ENCODE data around the gene ENTPD2.

Gene ENTPD2

GRCh38 chr9:137044037-137044436 is 9.8 kb downstream of the ENTPD2 start:
- Histone ChIP-seq H3K9me3 (ENCODE audit: control insufficient read depth, insufficient read depth, low read depth, low read length) (no peaks in the 10 kb centered on the region), H3K4me1 (ENCODE audit: control insufficient read depth, insufficient read depth, low read length) (peaks cover 5% of the 10 kb centered on the region; the same call in 1 of the 2 replicates), H3K36me3 (ENCODE audit: control insufficient read depth in 2 of 2, insufficient read depth in 1 of 2, low read length in 2 of 2) (peaks cover 0 to 19% of the 10 kb centered on the region in 2 experiments; a peak in 1 of 3 replicates), H3K4me3 (ENCODE audit: low read depth, low read length) (no peak overlapping the region), H3K27ac (ENCODE audit: extremely low read depth, low read depth, low read length) (no peak overlapping the region)
- POLR2A ChIA-PET: interaction anchor here (0.8 to 1.0 kb wide), 3 partner anchors 9 to 86 kb away, joined by 3 read pairs; partner anchors contain the start of gene SAPCD2
- CTCF ChIA-PET: interaction anchor here (0.7 to 5.3 kb wide), 6 partner anchors 9 to 257 kb away, joined by 3 to 47 read pairs (median 6); partner anchors contain the start of gene ABCA2
- 0 out of 2 replicates have a peak, but pooled peaks have one; percentile 5 for TF ChIP-seq ZBTB8A (tag by site-specific recombination; IDR thresholded peaks at IDR 0.05)
- no peak for TF ChIP-seq OSR2 (tag by site-specific recombination; IDR thresholded peaks at IDR 0.05)

- ChIA-PET POLR2A (interaction anchor here (0.6 kb wide), 1 partner anchor 33 kb away, joined by 3 read pairs; no protein-coding TSS in a partner anchor), CTCF (interaction anchor here (0.6 to 5.3 kb wide), 5 partner anchors 8 to 192 kb away, joined by 3 to 47 read pairs (median 4); partner anchors contain the start of gene ABCA2)
- no peak overlapping the region for H3K27ac ChIP-seq (ENCODE audit: extremely low read depth, low read depth, low read length)
- no peak overlapping the region for H3K4me3 ChIP-seq (ENCODE audit: low read depth, low read length)
- TF ChIP-seq ZFP37 (tag by site-specific recombination; IDR thresholded peaks at IDR 0.05) (no peak), ZNF391 (tag by site-specific recombination; IDR thresholded peaks at IDR 0.05; ENCODE audit: borderline replicate concordance, low read depth) (no peak), BCL11A (tag by site-specific recombination; IDR thresholded peaks at IDR 0.05; ENCODE audit: low read depth) (0 out of 2 replicates have a peak, but pooled peaks have one; percentile 12), KLF8 (tag by site-specific recombination; IDR thresholded peaks at IDR 0.05) (peak; percentile 43; the same call in 1 of the 2 replicates), ZNF624 (tag by site-specific recombination; IDR thresholded peaks at IDR 0.05) (no peak)
- H3K36me3 ChIP-seq (ENCODE audit: control insufficient read depth in 2 of 2, insufficient read depth in 1 of 2, low read length in 2 of 2): peaks cover 0 to 25% of the 10 kb centered on the region in 2 experiments; a peak in 1 of 3 replicates
- H3K4me1 ChIP-seq (ENCODE audit: control insufficient read depth, insufficient read depth, low read length): peaks cover 5% of the 10 kb centered on the region; the same call in 1 of the 2 replicates
- no peaks in the 10 kb centered on the region for H3K9me3 ChIP-seq (ENCODE audit: control insufficient read depth, insufficient read depth, low read depth, low read length)
Measured at GRCh38 chr9:137042751-137043727, 10.8 kb downstream of the ENTPD2 start.

DNA sequence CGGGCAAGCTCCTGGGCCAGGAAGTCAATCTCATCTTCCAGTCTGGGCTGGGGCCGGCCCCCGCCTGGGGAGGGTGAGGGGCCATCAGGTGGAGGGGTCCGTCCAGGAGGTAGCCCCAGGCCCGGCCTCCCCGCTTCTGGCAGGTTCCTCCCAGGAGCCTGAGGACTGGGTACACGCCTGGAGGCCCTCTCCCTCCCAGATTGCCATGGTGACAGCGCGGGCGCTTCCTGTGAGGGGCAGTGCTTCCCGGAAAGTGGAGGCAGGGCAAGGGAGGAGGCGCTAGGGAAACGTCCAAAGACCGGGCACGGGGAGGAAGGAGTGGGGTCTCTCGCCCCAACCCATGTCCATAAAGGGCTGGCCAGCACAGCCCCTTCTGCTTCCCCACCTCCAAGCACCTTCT is 12.7 kb downstream of the ENTPD2 start:
- Histone ChIP-seq H3K9me3 (ENCODE audit: control insufficient read depth, insufficient read depth, low read depth, low read length) (no peaks in the 10 kb centered on the region), H3K4me3 (ENCODE audit: low read depth, low read length) (no peak overlapping the region), H3K27ac (ENCODE audit: extremely low read depth, low read depth, low read length) (no peak overlapping the region), H3K4me1 (ENCODE audit: control insufficient read depth, insufficient read depth, low read length) (peaks cover 5% of the 10 kb centered on the region; the same call in 1 of the 2 replicates), H3K36me3 (ENCODE audit: control insufficient read depth in 2 of 2, insufficient read depth in 1 of 2, low read length in 2 of 2) (peaks cover 0 to 30% of the 10 kb centered on the region in 2 experiments; a peak in 1 of 3 replicates)
- POLR2A ChIA-PET: no interaction called here
- no peak for TF ChIP-seq ZNF664 (tag by site-specific recombination; IDR thresholded peaks at IDR 0.05)
- TF ChIP-seq ZNF292 (tag by site-specific recombination; IDR thresholded peaks at IDR 0.05; ENCODE audit: borderline replicate concordance, low read depth): no peak
- no peak for TF ChIP-seq PRDM1 (tag by site-specific recombination; IDR thresholded peaks at IDR 0.05)
- TF ChIP-seq ZBTB11 (tag by site-specific recombination; conservative IDR thresholded peaks at IDR 0.05; ENCODE audit: low read depth): no peak
- no peak for TF ChIP-seq ZBTB20 (tag by site-specific recombination; IDR thresholded peaks at IDR 0.05)
- no peak for TF ChIP-seq ZNF558 (tag by site-specific recombination; IDR thresholded peaks at IDR 0.05)
- no peak for TF ChIP-seq MYNN (tag by site-specific recombination; IDR thresholded peaks at IDR 0.05; ENCODE audit: borderline replicate concordance)
- no peak for TF ChIP-seq ZSCAN23 (tag by site-specific recombination; IDR thresholded peaks at IDR 0.05)
- no peak for TF ChIP-seq ZNF155 (tag by site-specific recombination; IDR thresholded peaks at IDR 0.05)
- TF ChIP-seq ZSCAN16 (tag by site-specific recombination; IDR thresholded peaks at IDR 0.05): no peak
- TF ChIP-seq ZNF670 (tag by site-specific recombination; IDR thresholded peaks at IDR 0.05; ENCODE audit: low read depth): no peak
- TF ChIP-seq ZNF274 (IDR thresholded peaks at IDR 0.05; ENCODE audit: low read length): no peak
- TF ChIP-seq ZNF274 (tag by site-specific recombination; IDR thresholded peaks at IDR 0.05; ENCODE audit: borderline replicate concordance): no peak
- TF ChIP-seq ZNF23 (tag by site-specific recombination; IDR thresholded peaks at IDR 0.05; ENCODE audit: borderline replicate concordance): no peak
- CTCF ChIA-PET: interaction anchor here (1.5 to 5.3 kb wide), 2 partner anchors 12 to 93 kb away, joined by 4 to 47 read pairs; partner anchors contain the start of gene ABCA2
